GM12878 (cell line): ENCODE data around the gene COL4A2. TPM values are rescaled to one million over a fixed set of nuclear protein-coding genes. Genes with fewer than 3 reads are reported as not detected.

ENCODE experiments used
- ATAC-seq: fragments of 200-7000 bp; cut with Tn5 transposase; 3 replicates; pipeline ENCODE4 v1.9.1; 2020; ENCODE audit warnings: mild to moderate bottlenecking, moderate library complexity
- BruUV-seq: library from RNA; stranded (reverse); fragments of 400-500 nt; replicated peaks from 2 replicates; lab custom pipeline; 2021; lab: Mats Ljungman, UMichigan
- CTCF ChIA-PET: fragments of 300-600 bp; sonication (Branson Sonifier 250); formaldehyde crosslinking; extraction: SDS; loops from one replicate; lab custom pipeline; 2021; ENCODE audit warnings: inconsistent platforms; lab: Yijun Ruan, JAX
- POLR2A ChIA-PET: fragments of 350-600 bp; formaldehyde crosslinking; extraction: SDS; loops from one replicate; lab custom pipeline; 2021; ENCODE audit warnings: inconsistent platforms; lab: Charles Lee
- RAD21 ChIA-PET: fragments of 300-600 bp; sonication (Branson Sonifier 250); formaldehyde crosslinking; loops from one replicate; lab custom pipeline; 2023; ENCODE audit warnings: antibody characterized with exemption; ENCODE audit not compliant: unreplicated experiment; lab: Charles Lee
- SMC1A ChIA-PET: fragments of 300-600 bp; sonication (Branson Sonifier 250); formaldehyde crosslinking; loops from one replicate; lab custom pipeline; 2023; ENCODE audit not compliant: unreplicated experiment, uncharacterized antibody; lab: Charles Lee
- DNase-seq: peaks from one replicate; pipeline ENCODE4 v3.0.0-alpha.2; 2011; ENCODE audit warnings: low read depth, low spot score
- FAIRE-seq: peaks from 3 replicates; lab custom pipeline; 2011; peaks lifted over from hg19 to GRCh38; lab: Jason Lieb, UNC
- H2AFZ ChIP-seq: 2 replicates; pipeline ENCODE4 v1.6.0; 2011; ENCODE audit warnings: low read depth, low read length, control low read depth; ENCODE audit not compliant: control insufficient read depth
- H3K27ac ChIP-seq: 2 replicates; pipeline ENCODE4 v1.5.1; 2011; ENCODE audit warnings: control low read depth; ENCODE audit not compliant: control insufficient read depth, insufficient read depth
- H3K27me3 ChIP-seq, 2 experiments: replicated peaks in 1 of 2; 2 replicates each; pipeline versions ENCODE4 v1.6.0 to v1.6.1; 2011; ENCODE audit warnings: low read length in 1 of 2; ENCODE audit not compliant: control insufficient read depth in 2 of 2, insufficient read depth in 2 of 2
- H3K36me3 ChIP-seq, 2 experiments: 2 replicates each; pipeline ENCODE4 v1.5.1; 2011; ENCODE audit warnings: low read length in 1 of 2; ENCODE audit not compliant: control insufficient read depth in 2 of 2, insufficient read depth in 2 of 2
- H3K4me1 ChIP-seq: 2 replicates; pipeline ENCODE4 v1.6.1; 2011; ENCODE audit warnings: mild to moderate bottlenecking, low read length, moderate library complexity, mixed read lengths; ENCODE audit not compliant: control insufficient read depth, insufficient read depth
- H3K4me2 ChIP-seq: 2 replicates; pipeline ENCODE4 v1.6.0; 2011; ENCODE audit warnings: control low read depth; ENCODE audit not compliant: control insufficient read depth, insufficient read depth
- H3K4me3 ChIP-seq: fragments of 200-600 bp; sonication (generic); 2 replicates; pipeline ENCODE4 v1.5.1; 2016
- H3K79me2 ChIP-seq: 2 replicates; pipeline ENCODE4 v1.6.0; 2011; ENCODE audit warnings: low read length; ENCODE audit not compliant: control insufficient read depth, insufficient read depth
- H3K9ac ChIP-seq: 2 replicates; pipeline ENCODE4 v1.8.0; 2011; ENCODE audit warnings: low read length, control low read depth, mixed read lengths; ENCODE audit not compliant: control insufficient read depth, insufficient read depth
- H3K9me3 ChIP-seq: replicated peaks from 3 replicates; pipeline ENCODE4 v1.5.1; 2011; ENCODE audit warnings: mild to moderate bottlenecking, low read length; ENCODE audit not compliant: control insufficient read depth, insufficient read depth
- H4K20me1 ChIP-seq: 2 replicates; pipeline ENCODE4 v1.6.0; 2011; ENCODE audit not compliant: control insufficient read depth, insufficient read depth
- CBFB ChIP-seq: IDR thresholded peaks from 2 replicates; pipeline ENCODE4 v1.6.1; 2016; ENCODE audit warnings: antibody characterized with exemption, low read depth
- EED ChIP-seq: sonication (generic); IDR thresholded peaks from 2 replicates; pipeline ENCODE4 v1.6.1; 2016; ENCODE audit warnings: antibody characterized with exemption, low read depth
- ETV6 ChIP-seq, 2 experiments: fragments of 450-650 bp in 1 of 2; IDR thresholded peaks in 1 of 2; conservative IDR thresholded peaks in 1 of 2; 2 replicates each; pipeline ENCODE4 v1.6.1; 2014; ENCODE audit warnings: antibody characterized with exemption in 1 of 2, borderline replicate concordance in 1 of 2, low read depth in 1 of 2, mild to moderate bottlenecking in 1 of 2, moderate library complexity in 1 of 2
- EZH2 ChIP-seq: IDR thresholded peaks from 2 replicates; pipeline ENCODE4 v1.6.1; 2012; ENCODE audit warnings: low read depth, mild to moderate bottlenecking, control low read depth, inconsistent platforms, low read length, borderline replicate concordance; ENCODE audit not compliant: control insufficient read depth
- FOXM1 ChIP-seq: IDR thresholded peaks from 2 replicates; pipeline ENCODE4 v1.6.1; 2012; ENCODE audit warnings: low read depth, mild to moderate bottlenecking, inconsistent platforms, low read length, moderate library complexity
- HCFC1 ChIP-seq: fragments of 150-350 bp; IDR thresholded peaks from 2 replicates; pipeline ENCODE4 v1.6.1; 2014; ENCODE audit warnings: low read length
- IKZF1 ChIP-seq: fragments of 450-650 bp; conservative IDR thresholded peaks from 2 replicates; pipeline ENCODE4 v1.6.1; 2017; ENCODE audit warnings: antibody characterized with exemption, mild to moderate bottlenecking
- JUNB ChIP-seq: IDR thresholded peaks from 2 replicates; pipeline ENCODE4 v1.6.1; 2016; ENCODE audit warnings: antibody characterized with exemption, mild to moderate bottlenecking
- MEF2A ChIP-seq: IDR thresholded peaks from 2 replicates; pipeline ENCODE4 v1.6.1; 2011; ENCODE audit warnings: low read depth, mild to moderate bottlenecking, low read length, moderate library complexity; ENCODE audit not compliant: insufficient read depth
- MTA3 ChIP-seq: IDR thresholded peaks from 2 replicates; pipeline ENCODE4 v1.6.1; 2012; ENCODE audit warnings: low read length, inconsistent platforms, borderline replicate concordance
- RUNX3 ChIP-seq: IDR thresholded peaks from 2 replicates; pipeline ENCODE4 v1.6.1; 2012; ENCODE audit warnings: low read length, inconsistent platforms
- SRF ChIP-seq, 2 experiments: IDR thresholded peaks; 2 replicates each; pipeline ENCODE4 v1.6.1; 2011; ENCODE audit warnings: low read depth in 2 of 2, low read length in 2 of 2, mild to moderate bottlenecking in 1 of 2, moderate library complexity in 1 of 2
- ZBED1 ChIP-seq: IDR thresholded peaks from 2 replicates; pipeline ENCODE4 v1.6.1; 2016; ENCODE audit warnings: borderline replicate concordance
- WGBS: methylation state at CpG from one replicate; pipeline ENCODE4 v1.1.6; 2016; ENCODE audit warnings: low lambda C conversion rate; ENCODE audit not compliant: insufficient replicate concordance, insufficient coverage; ENCODE audit errors: missing lambda C conversion rate; 5-methylcytosine and 5-hydroxymethylcytosine counted together
- in situ Hi-C: fragments of 300-500 bp; cut with MboI; formaldehyde crosslinking; loops from 9 replicates; pipeline ENCODE4 v1.14.3; 2018; ENCODE audit warnings: mixed read lengths
- intact Hi-C: fragments of 100-400 bp; cut with micrococcal nuclease; formaldehyde crosslinking; loops from one replicate; pipeline ENCODE4 v1.14.2; 2022; ENCODE audit not compliant: unreplicated experiment
- polyA plus RNA-seq, 11 experiments: library from polyadenylated mRNA; depleted of rRNA in 4 of 11; unstranded in 6 of 11; stranded (reverse) in 5 of 11; fragments of >200 nt; fragmentation: Nextera tagmentation in 4 of 11; fragmentation: Illumina TruSeq in 1 of 11; extraction: Ambion mirVana in 4 of 11; extraction: Trizol in 1 of 11; gene quantifications; 1 replicate in 1 of 11; 2 replicates in 10 of 11; pipeline versions ENCODE4 v1.2.1 to v1.2.3, GENCODE V29; 2011 to 2016; ENCODE audit warnings: inconsistent platforms in 2 of 11, missing spikeins in 2 of 11, low read depth in 1 of 11
- total RNA-seq, 4 experiments: library from RNA; depleted of rRNA in 3 of 4; stranded (reverse); fragments of >200 nt in 3 of 4; fragmentation: Illumina TruSeq in 1 of 4; extraction: Trizol in 1 of 4; gene quantifications; 2 replicates each; pipeline versions ENCODE4 v1.2.1 to v1.2.3, GENCODE V29; 2013 to 2021
- TF ChIP-seq, protein P1 (sequence below): IDR thresholded peaks from 2 replicates; pipeline ENCODE4 v1.6.1; 2011; ENCODE audit warnings: borderline replicate concordance, low read depth, mild to moderate bottlenecking, moderate library complexity, low read length; ENCODE audit not compliant: insufficient read depth, poor library complexity, severe bottlenecking
- TF ChIP-seq, protein P2 (sequence below): IDR thresholded peaks from 2 replicates; pipeline ENCODE4 v1.6.1; 2012; ENCODE audit warnings: mild to moderate bottlenecking, low read depth, low read length
- TF ChIP-seq, protein P3 (sequence below): IDR thresholded peaks from 2 replicates; pipeline ENCODE4 v1.6.1; 2012; ENCODE audit warnings: low read length, inconsistent platforms

The COL4A2 gene
- total and polyA plus RNA-seq, 10 of the 15 experiments (the other 5 are each of a cell fraction or from before 2014, with no cell fraction given), result 0.16 to 1.6 (median 0.62) TPM; not detected in 3

DNA sequence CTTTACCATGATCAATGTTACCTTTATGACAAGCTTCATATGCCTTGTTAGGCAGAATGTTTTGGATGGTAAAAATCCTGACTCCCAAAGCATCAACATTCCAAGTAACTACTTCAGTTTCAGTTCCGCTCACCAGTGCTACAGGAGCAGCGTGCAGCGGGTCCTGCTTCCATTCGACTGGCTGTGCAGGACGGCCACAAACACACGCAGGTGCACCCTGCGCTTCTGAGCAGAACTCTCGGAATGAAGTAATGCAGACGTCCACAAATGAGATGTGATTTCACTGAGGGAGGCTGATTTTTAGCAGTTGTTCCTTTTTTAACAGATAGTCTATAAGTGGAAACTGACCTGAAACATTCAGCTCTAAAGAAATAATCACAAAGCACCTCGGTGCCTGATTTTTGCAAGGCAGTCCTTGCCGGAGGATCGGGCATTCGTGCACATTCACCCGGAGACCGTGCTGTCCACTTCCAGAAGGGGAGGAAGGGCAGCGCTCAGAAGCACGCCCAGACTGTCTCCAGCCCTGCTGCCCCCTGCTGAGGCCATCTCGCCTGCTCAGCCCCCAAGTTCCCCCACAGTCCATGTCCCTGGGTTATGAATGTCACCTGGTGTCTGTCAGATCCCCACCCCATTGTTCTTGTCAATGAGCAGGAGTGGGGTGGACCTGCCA, 168.6 kb downstream of the COL4A2 start:
- POLR2A ChIA-PET, result no interaction called here
- in situ Hi-C loops, result no loop called here
- TF ChIP-seq, protein P1, sequence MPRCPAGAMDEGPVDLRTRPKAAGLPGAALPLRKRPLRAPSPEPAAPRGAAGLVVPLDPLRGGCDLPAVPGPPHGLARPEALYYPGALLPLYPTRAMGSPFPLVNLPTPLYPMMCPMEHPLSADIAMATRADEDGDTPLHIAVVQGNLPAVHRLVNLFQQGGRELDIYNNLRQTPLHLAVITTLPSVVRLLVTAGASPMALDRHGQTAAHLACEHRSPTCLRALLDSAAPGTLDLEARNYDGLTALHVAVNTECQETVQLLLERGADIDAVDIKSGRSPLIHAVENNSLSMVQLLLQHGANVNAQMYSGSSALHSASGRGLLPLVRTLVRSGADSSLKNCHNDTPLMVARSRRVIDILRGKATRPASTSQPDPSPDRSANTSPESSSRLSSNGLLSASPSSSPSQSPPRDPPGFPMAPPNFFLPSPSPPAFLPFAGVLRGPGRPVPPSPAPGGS, result peak; percentile 17
- TF ChIP-seq MEF2A (peak; percentile 59; the same call in 1 of the 2 replicates), FOXM1 (peak; percentile 90), ZBED1 (peak; percentile 71; the same call in 1 of the 2 replicates), CBFB (no peak), RUNX3 (peak; percentile 80), ETV6 (conservative IDR thresholded peaks at IDR 0.05 in 1 of 2, IDR thresholded peaks at IDR 0.05 in 1 of 2; ENCODE audit: borderline replicate concordance in 1 of 2, low read depth in 1 of 2) (peak in 1 of 2 experiments; percentile 44; a peak in 1 of 4 replicates), EZH2 (no peak), JUNB (peak; percentile 68), HCFC1 (no peak), EED (peak; percentile 98), MTA3 (no peak), IKZF1 (peak; percentile 33; the same call in 1 of the 2 replicates), SRF (IDR thresholded peaks at IDR 0.05; ENCODE audit: low read depth in 2 of 2, low read length in 2 of 2) (0 out of 4 replicates have a peak, but pooled peaks of 1 of the 2 experiments have one; percentile 24)
- TF ChIP-seq, protein P2, sequence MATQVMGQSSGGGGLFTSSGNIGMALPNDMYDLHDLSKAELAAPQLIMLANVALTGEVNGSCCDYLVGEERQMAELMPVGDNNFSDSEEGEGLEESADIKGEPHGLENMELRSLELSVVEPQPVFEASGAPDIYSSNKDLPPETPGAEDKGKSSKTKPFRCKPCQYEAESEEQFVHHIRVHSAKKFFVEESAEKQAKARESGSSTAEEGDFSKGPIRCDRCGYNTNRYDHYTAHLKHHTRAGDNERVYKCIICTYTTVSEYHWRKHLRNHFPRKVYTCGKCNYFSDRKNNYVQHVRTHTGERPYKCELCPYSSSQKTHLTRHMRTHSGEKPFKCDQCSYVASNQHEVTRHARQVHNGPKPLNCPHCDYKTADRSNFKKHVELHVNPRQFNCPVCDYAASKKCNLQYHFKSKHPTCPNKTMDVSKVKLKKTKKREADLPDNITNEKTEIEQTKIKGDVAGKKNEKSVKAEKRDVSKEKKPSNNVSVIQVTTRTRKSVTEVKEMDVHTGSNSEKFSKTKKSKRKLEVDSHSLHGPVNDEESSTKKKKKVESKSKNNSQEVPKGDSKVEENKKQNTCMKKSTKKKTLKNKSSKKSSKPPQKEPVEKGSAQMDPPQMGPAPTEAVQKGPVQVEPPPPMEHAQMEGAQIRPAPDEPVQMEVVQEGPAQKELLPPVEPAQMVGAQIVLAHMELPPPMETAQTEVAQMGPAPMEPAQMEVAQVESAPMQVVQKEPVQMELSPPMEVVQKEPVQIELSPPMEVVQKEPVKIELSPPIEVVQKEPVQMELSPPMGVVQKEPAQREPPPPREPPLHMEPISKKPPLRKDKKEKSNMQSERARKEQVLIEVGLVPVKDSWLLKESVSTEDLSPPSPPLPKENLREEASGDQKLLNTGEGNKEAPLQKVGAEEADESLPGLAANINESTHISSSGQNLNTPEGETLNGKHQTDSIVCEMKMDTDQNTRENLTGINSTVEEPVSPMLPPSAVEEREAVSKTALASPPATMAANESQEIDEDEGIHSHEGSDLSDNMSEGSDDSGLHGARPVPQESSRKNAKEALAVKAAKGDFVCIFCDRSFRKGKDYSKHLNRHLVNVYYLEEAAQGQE, result no peak
- TF ChIP-seq, protein P3, sequence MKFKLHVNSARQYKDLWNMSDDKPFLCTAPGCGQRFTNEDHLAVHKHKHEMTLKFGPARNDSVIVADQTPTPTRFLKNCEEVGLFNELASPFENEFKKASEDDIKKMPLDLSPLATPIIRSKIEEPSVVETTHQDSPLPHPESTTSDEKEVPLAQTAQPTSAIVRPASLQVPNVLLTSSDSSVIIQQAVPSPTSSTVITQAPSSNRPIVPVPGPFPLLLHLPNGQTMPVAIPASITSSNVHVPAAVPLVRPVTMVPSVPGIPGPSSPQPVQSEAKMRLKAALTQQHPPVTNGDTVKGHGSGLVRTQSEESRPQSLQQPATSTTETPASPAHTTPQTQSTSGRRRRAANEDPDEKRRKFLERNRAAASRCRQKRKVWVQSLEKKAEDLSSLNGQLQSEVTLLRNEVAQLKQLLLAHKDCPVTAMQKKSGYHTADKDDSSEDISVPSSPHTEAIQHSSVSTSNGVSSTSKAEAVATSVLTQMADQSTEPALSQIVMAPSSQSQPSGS, result peak; percentile 54; the same call in 1 of the 2 replicates

More for the DNA sequence above, 168.6 kb downstream of the COL4A2 start:
- H3K27me3 ChIP-seq, result no peaks in the 10 kb centered on the region; a peak in 1 of 4 replicates
- intact Hi-C loops, result loop anchor here (10.0 kb wide), 2 partner anchors 439 to 569 kb away; partner anchors contain the start of gene ANKRD10
- ATAC-seq (no peak), DNase-seq (no peak), FAIRE-seq (no peak)
- ChIA-PET SMC1A (no interaction called here), CTCF (interaction anchor here (0.6 to 1.5 kb wide), 3 partner anchors 32 to 118 kb away, joined by 3 to 5 read pairs (median 3); partner anchors contain the start of gene RAB20), RAD21 (interaction anchor here (1.0 kb wide), 1 partner anchor 20 kb away, joined by 3 read pairs; no protein-coding TSS in a partner anchor)
- no TSS peak for BruUV-seq
- no peak overlapping the region for H3K4me3 ChIP-seq
- no peaks in the 10 kb centered on the region for H3K36me3 ChIP-seq
- H3K4me1 ChIP-seq, result peaks cover 30% of the 10 kb centered on the region
- no peak overlapping the region for H3K9ac ChIP-seq
- H3K4me2 ChIP-seq, result peak overlapping the region; percentile 22; the same call in 1 of the 2 replicates
- no peaks in the 10 kb centered on the region for H4K20me1 ChIP-seq
- 73% methylated on average over 18 of the region's 18 CpGs for WGBS
- H3K9me3 ChIP-seq, result no peaks in the 10 kb centered on the region
- H2AFZ ChIP-seq, result no peak overlapping the region
- no peaks in the 10 kb centered on the region for H3K79me2 ChIP-seq
- H3K27ac ChIP-seq, result no peak overlapping the region
